ENCODE measurements around the gene YRDC. TPM values are rescaled to one million over a fixed set of nuclear protein-coding genes. Genes with fewer than 3 reads are reported as not detected.

Gene YRDC
- total RNA-seq = 6.9 and 9.0 TPM in 2 replicates

GRCh38 chr1:37807555-37808368, at the start of gene YRDC, which contains the start of gene C1orf122:
Gene YRDC (minus strand): TSS chr1:37808208. CDS start chr1:37808180, 28 bp downstream.
Gene C1orf122 (plus strand): TSS chr1:37807790. CDS start chr1:37808405, 615 bp downstream.

GRCh38 chr1:37793773-37794371, 14.1 kb downstream of the YRDC start, which contains the start of gene MANEAL:
Gene MANEAL (plus strand): TSS chr1:37793847. CDS start chr1:37794183, 336 bp downstream.

DNA sequence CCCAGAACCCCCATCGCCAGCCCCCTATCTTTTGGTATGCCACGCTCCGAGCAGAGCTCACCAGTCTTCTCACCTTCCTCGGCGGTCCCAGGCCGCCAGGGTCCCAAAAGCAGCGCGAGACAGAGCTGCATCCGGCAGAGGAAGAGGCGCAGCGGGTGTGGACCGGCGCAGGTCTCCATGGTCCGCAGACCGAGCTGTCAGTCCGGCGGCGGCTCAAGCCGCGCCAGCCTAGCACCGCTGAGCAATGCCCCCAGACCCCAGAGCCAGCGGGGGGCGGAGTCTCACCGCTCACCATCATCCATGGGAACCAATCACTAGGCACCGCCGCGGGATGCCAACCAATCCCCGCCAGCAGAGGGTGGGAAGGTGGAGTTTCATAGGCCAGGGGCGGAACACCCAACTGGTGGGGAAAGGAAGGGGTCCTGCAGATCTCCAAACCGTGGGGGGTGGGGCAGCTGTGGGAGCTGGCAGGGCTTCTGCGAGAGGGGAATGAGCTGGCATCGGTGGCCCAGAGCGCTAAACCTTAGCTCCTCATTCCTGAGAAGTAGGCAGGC, 43.0 kb downstream of the YRDC start, which contains the start of gene EPHA10:
TSS of gene EPHA10 (minus strand) at position 233 of the 554 bp plus-strand sequence. CDS start at position 179, 54 bp downstream.

Other genes with a start within 250 kb of the YRDC start
- 49.4 and 52.1 TPM in 2 replicates for gene GNL2, start 212.3 kb downstream of the YRDC start, total RNA-seq
- gene RSPO1, start 173.3 kb downstream of the YRDC start, total RNA-seq = 0.11 and 0.13 TPM in 2 replicates
- gene CDCA8, start 115.7 kb downstream of the YRDC start, total RNA-seq = 6.5 and 10.4 TPM in 2 replicates
- not detected in 2 replicates for gene EPHA10, start 43.1 kb downstream of the YRDC start, total RNA-seq
- 0.65 and 0.76 TPM in 2 replicates for gene MANEAL, start 14.4 kb downstream of the YRDC start, total RNA-seq
- gene C1orf122, start 418 bp downstream of the YRDC start, total RNA-seq = 20.5 and 51.2 TPM in 2 replicates
- 4.3 and 4.6 TPM in 2 replicates for gene MTF1, start 51.4 kb upstream of the YRDC start, total RNA-seq
- gene INPP5B, start 138.8 kb upstream of the YRDC start, total RNA-seq = 31.0 and 31.8 TPM in 2 replicates
- 74.0 and 78.4 TPM in 2 replicates for gene SF3A3, start 181.8 kb upstream of the YRDC start, total RNA-seq
- gene FHL3, start 197.3 kb upstream of the YRDC start, total RNA-seq = 14.5 and 14.8 TPM in 2 replicates
- gene UTP11, start 204.5 kb upstream of the YRDC start, total RNA-seq = 49.7 and 52.2 TPM in 2 replicates
- gene POU3F1, start 238.6 kb upstream of the YRDC start, total RNA-seq = under 0.01 TPM in 1 of 2 replicates, not detected in the other

Data from articular chondrocyte of knee joint (primary cell).